ENCODE data around the gene MYCBPAP. TPM values are rescaled to one million over a fixed set of nuclear protein-coding genes. Genes with fewer than 3 reads are reported as not detected.

MYCBPAP gene
- total RNA-seq, 2 donors from 2014 or later = 0.30 to 1.6 TPM

GRCh38 chr17:50579399-50579798 lies 71.2 kb downstream of the MYCBPAP start:
- ATAC-seq = no peak
- no peaks in the 10 kb centered on the region for H3K9me3 Mint-ChIP-seq
- no peaks in the 10 kb centered on the region for H3K36me3 Mint-ChIP-seq
- DNase-seq (ENCODE audit: low spot score in 2 of 2) = no peak
- H3K27ac Mint-ChIP-seq = no peak overlapping the region

- Mint-ChIP-seq H3K9me3 (no peaks in the 10 kb centered on the region), H3K36me3 (no peaks in the 10 kb centered on the region), H3K27ac (no peak overlapping the region)
- no peak for ATAC-seq
- DNase-seq (ENCODE audit: low spot score in 2 of 2) = no peak
Measured at GRCh38 chr17:50580646-50581045, 72.4 kb downstream of the MYCBPAP start.

Other genes starting within 250 kb of the MYCBPAP start
- gene TMEM92, start 234.0 kb upstream of the MYCBPAP start, total RNA-seq = under 1 TPM in 1 of 2 donors, not detected in 1; 0.39 TPM
- 10 to 100 TPM; 31.5 to 32.7 TPM for gene XYLT2, start 162.3 kb upstream of the MYCBPAP start, total RNA-seq
- gene MRPL27, start 135.3 kb upstream of the MYCBPAP start, total RNA-seq = 10 to 100 TPM; 63.6 to 91.4 TPM
- gene EME1, start 135.2 kb upstream of the MYCBPAP start, total RNA-seq = 100 to 1,000 TPM in 1 of 2 donors, 10 to 100 TPM in 1; 45.9 to 101 TPM
- gene LRRC59, start 110.9 kb upstream of the MYCBPAP start, total RNA-seq = 10 to 100 TPM; 40.3 to 66.7 TPM
- gene ACSF2, start 82.2 kb upstream of the MYCBPAP start, total RNA-seq = 10 to 100 TPM; 23.6 to 27.3 TPM
- gene CHAD, start 39.6 kb upstream of the MYCBPAP start, total RNA-seq = not detected
- gene RSAD1, start 29.6 kb upstream of the MYCBPAP start, total RNA-seq = 10 to 100 TPM; 24.4 to 51.0 TPM
- gene EPN3, start 24.3 kb downstream of the MYCBPAP start, total RNA-seq = not detected
- gene SPATA20, start 38.7 kb downstream of the MYCBPAP start, total RNA-seq = 10 to 100 TPM; 11.4 to 18.6 TPM
- gene CACNA1G, start 52.3 kb downstream of the MYCBPAP start, total RNA-seq = under 1 TPM in 1 of 2 donors, not detected in 1; 0.14 TPM
- not detected for gene ABCC3, start 126.4 kb downstream of the MYCBPAP start, total RNA-seq
- 10 to 100 TPM in 1 of 2 donors, 1 to 10 TPM in 1; 9.2 to 25.6 TPM for gene ANKRD40, start 199.5 kb downstream of the MYCBPAP start, total RNA-seq
- gene LUC7L3, start 211.2 kb downstream of the MYCBPAP start, total RNA-seq = 100 to 1,000 TPM; 128 to 145 TPM

Measured in activated naive CD4-positive, alpha-beta T cell treated with anti-CD3 and anti-CD28 coated beads, Interleukin-2, amount 50 U/mL, for 72 hours (primary cell).